T-helper 9 cell (primary cell): ENCODE data around the gene PRAMEF20.
"Not testable (repeated sequence)": the region's sequence is repeated elsewhere in the genome, so short reads cannot be mapped to it uniquely, and the experiment has no call there.

Experiments used
- DNase-seq: peaks from one replicate; pipeline ENCODE4 v3.0.0-alpha.2; 2020
- total RNA-seq, 2 donors: gene quantifications; one replicate each; lab custom pipeline; 2026; lab: John Stamatoyannopoulos, UW

The PRAMEF20 gene
- total RNA-seq, result 0 reads per million in 2 donors

DNA sequence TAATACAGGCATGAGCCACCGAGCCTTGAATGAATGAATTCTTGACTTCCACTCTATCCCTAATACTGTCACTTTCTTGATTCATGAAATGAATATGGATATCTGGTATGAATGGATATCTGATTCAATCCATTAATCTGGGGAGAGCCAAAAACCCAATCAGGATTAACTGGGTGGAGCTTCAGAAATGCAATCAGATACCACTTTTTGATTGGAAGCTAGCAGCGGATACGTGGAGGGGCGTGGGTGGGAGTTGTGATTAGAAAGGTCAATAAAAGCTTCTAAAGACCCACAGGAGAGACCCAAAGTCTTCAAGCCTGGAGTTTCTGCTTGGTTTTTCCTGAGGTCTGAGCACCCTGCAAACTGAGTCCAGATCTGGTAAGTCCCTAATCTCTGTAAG, at the start of gene PRAMEF20:
TSS of gene PRAMEF20 (plus strand) at position 301 of the 400 bp plus-strand sequence. CDS start 5,905 bp downstream, outside the sequence.
- not testable (repeated sequence) for DNase-seq

DNA sequence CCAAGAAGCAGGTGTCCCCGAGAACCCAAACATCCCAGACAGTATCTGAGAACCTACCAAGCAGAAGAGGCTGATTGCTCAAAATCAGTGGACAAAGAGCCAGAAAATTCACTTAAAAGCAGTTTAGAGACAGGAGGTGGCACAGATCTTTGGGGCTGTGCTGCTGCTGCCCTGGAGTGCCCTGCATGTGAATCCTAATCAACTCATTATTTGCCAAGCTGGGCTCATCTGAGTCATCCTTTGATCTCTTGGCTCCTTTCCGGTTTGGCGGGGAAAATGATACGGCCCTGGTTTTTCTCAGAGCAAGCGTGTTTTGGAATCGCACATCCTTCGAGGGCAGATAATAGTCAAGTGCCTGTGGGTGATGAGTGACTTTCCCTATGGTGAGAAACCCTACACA, 47.9 kb upstream of the PRAMEF20 start:
- not testable (repeated sequence) for DNase-seq

DNA sequence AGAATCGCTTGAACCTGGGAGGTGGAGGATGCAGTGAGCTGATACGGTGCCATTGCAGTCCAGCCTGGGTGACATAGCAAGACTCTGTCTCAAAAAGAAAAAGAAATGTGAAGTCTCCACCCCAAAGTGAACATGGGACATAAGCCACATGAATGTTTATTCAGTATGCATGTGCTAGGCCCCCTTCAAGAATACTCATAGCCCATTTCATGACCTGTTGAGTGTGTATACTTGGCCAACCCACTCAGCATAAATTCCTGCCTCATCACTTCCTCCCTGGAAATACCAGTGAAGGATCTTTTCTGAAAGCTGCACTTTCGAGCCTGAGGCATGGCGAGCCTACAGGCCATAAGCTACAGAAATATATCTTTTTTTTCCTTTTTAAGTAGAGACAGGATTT, 45.3 kb upstream of the PRAMEF20 start:
- not testable (repeated sequence) for DNase-seq

DNA sequence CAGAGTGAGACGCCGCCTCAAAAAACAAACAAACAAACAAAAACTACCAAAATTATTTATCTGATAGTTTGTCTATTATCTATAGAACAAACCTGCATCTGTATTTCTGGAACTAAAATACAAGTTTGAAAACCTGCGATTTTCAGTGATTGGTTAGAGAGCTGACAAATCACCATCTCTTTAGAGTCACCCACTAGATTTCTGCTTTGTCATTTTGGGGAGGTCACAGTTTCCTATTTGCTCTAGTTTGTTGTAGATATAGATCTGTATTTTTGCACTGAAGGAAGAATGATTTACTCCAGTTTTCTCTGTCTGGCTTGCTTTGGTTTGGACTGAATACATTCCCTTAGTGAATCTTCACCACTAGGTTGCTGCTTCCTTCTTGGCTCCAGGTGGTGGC, 43.7 kb upstream of the PRAMEF20 start:
- not testable (repeated sequence) for DNase-seq

GRCh38 chr1:13368544-13368943, 41.7 kb upstream of the PRAMEF20 start:
- not testable (repeated sequence) for DNase-seq

- not testable (repeated sequence) for DNase-seq
Observed at GRCh38 chr1:13378983-13379382, 31.3 kb upstream of the PRAMEF20 start.

DNA sequence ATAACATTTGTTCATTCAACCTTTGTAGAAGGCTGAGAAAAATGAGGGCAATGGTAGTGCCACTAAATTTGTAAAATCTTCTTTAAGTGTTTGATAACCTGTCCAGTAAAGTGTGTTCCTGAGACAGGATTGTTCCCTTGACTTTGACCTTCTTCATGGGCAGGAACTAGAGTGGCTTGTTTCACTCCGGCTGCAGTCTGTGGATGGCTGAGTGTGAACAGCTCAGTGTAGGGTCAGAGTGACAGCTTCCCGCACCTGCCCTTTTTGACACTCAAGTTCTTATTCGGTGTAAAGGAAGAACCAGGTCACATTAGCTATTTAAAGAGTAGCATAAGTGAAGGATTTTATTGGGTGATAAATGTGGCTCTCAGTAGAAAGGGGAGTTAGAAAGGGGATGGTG, 29.9 kb upstream of the PRAMEF20 start:
- not testable (repeated sequence) for DNase-seq

DNA sequence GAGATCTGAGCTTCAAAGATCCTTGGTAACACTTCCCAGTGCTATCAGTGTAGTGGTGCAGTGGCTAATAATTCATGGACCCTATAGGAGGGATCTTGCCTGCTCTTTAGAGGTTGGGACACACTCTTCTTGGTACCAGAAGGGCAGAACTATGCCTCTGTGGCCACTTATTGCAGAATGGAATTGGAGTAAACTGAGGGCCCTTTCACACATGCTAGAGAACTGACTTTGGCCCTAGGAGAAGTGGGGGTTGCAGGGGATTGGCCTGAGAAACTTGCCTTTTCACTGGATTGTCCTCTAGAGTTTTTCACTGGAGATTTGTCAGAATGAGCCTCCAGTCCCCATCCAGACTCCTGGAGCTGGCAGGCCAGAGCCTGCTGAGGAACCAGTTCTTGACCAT, 20.9 kb upstream of the PRAMEF20 start, which contains the start of gene PRAMEF17:
TSS of gene PRAMEF17 (plus strand) at position 301 of the 400 bp plus-strand sequence. CDS start at position 327, 26 bp downstream.
- not testable (repeated sequence) for DNase-seq

DNA sequence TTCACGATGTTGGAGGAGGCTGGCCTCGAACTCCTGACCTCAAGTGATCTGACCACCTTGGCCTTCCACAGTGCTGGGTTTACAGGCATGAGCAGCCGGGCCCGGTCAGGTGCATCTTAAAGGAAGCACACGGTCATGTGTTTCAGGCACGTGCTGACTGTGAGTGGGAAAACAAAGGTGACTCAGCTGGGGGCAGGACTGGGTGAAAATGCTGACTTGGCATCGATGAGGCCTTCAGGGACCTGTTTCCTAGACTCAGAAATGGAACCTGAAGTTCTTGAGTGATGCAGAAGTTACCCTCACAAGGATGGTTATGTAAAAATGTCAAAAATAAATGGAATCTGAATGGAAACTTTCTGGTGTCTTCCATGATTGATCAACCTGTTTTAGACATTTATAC, 17.2 kb upstream of the PRAMEF20 start:
- DNase-seq, result not testable (repeated sequence)

GRCh38 chr1:13394761-13395160, 15.5 kb upstream of the PRAMEF20 start:
- DNase-seq, result not testable (repeated sequence)

DNA sequence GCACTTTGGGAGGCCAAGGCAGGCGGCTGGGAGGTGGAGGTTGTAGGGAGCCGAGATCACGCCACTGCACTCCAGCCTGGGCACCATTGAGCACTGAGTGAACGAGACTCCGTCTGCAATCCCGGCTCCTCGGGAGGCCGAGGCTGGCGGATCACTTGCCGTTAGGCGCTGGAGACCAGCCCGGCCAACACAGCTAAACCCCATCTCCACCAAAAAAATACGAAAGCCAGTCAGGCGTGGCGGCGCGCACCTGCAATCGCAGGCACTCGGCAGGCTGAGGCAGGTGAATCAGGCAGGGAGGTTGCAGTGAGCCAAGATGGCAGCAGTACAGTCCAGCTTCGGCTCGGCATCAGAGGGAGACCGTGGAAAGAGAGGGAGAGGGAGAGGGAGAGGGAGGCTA, 14.9 kb upstream of the PRAMEF20 start:
- not testable (repeated sequence) for DNase-seq

GRCh38 chr1:13407811-13408210, 2.4 kb upstream of the PRAMEF20 start:
- DNase-seq, result no peak

DNA sequence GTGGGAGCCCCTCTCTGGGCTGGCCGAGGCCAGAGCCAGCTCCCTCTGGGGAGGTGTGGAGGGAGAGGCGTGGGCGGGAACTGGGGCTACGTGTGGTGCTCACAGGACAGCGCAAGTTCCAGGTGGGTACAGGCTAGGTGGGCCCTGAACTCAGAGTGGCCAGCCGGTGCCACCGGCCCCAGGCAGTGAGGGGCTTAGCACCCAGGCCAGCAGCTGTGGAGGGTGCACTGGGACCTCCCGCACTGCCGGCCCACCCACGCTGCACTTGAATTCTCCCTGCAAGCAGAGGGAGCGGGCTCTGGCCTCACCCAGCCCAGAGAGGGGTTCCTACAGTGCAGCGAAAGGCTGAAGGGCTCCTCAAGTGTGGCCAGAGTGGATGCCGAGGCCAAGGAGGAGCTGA, 20.2 kb downstream of the PRAMEF20 start:
- no peak for DNase-seq

DNA sequence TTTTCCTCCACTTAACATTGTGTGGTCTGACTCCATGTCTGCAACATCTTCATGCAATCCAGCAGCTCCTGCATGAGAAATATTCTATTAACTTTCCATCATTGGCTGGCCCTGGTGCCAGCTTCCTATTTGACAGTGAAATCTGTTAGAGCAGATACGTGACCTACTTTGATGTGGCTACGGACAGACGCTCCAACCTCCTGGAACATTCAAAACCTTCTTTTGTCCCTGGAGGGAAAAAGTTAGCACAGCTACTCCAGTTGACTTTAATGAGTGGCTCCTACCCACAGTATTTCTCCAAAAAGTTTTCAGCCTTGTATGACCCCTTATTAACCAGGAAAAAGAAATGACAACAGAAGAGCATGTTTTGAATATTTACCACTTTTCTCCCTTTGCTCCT, 22.0 kb downstream of the PRAMEF20 start:
- no peak for DNase-seq

GRCh38 chr1:13433694-13434358, 23.6 kb downstream of the PRAMEF20 start:
- DNase-seq, result not testable (repeated sequence)

DNA sequence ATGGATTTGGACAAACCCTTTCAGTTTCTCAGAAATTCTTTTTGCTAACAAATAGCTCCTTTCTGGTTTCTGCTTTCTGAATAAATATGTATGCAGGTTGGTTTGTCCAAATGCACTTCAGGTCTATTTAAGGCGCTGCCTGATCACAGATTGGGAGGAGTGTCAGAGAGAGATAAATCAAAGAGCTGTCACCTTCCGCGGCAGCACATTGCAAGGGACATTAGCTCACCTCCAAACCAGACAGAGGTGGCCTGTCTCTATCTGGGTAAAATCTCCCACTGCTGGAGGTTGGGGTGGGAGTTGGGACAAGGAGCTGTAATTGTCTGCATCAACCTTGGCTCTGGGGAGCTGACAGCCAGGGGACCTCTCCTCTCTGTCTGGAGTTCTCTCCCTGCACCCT, 25.2 kb downstream of the PRAMEF20 start:
- no peak for DNase-seq

GRCh38 chr1:13439104-13439783, 29.0 kb downstream of the PRAMEF20 start:
- DNase-seq, result not testable (repeated sequence)

DNA sequence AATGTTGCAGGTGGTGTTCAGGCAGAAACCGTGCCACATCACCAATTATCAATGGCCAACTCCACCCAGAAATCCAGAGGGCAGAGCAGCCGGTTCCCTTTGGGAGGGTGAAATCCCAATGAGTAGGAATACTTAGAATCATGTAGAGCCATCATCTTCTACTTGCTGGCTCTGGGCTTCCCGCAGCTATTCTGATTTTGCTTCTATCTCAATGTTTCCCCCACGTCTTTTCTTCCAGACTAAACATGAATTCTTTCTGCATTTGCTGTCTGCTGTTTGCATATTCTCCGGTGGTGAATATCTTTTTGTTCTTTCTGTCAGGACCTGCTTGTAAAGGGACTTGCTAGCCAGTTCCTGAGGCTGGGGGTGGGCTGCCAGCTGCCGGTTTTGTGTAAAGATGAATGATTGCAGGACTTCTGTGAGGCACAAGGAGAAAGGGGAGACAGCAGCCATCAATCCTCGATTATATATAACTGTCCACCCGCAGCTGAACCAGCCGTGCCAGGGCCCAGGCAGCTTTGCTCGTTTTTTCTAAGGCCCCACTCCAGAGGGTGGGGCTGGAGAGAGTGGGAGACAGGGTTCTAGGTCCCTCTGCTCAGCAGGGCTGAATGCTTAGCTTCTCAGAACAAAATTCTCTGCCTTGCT, 33.2 kb downstream of the PRAMEF20 start:
- DNase-seq, result no peak

DNA sequence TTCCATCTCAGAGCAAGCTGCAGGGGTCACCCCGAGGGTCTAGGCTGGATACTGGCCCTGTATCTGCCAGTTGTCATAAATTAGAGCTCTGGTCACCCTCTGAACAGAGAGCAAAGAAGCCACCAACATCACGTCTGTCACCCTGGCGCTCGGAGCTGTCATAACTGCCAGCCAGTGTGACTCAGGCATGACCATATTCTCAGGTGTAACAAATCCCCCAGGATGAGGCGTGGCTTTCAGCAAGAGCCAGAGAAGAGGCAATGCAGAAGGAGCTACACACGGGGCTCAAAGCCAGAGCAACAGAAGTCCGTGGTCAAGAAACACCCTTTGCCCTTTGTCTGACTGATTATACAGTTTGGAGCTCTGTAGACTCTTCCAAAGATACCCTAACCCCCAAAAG, 40.0 kb downstream of the PRAMEF20 start:
- no peak for DNase-seq

DNA sequence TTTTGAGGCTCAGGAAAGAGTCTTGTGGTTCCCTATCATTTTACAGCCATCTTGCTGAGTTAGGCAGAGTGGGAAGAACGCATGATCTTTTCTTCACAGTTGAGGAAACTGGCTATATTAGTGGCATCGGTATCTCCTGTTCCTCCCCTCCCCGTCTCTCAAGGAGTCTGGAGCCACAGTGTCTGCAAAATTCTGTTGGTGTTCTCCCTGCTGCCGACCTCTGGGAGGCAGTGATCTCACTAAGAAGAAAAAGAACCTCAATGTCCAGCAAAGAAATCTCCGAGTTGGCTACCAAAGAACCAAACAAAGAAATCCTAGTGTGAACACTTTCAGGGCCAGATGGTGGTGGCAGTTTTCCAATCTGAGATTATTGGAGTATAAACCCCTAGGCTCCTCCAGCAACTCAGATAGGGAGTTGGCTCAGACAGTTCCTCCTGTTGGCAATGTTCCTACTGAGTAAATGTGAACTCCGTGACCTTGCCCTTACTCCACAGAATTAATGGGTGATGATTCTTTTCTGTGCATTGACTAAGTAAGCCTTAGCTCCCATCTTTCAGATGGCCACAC, 41.2 kb downstream of the PRAMEF20 start:
- DNase-seq, result no peak

DNA sequence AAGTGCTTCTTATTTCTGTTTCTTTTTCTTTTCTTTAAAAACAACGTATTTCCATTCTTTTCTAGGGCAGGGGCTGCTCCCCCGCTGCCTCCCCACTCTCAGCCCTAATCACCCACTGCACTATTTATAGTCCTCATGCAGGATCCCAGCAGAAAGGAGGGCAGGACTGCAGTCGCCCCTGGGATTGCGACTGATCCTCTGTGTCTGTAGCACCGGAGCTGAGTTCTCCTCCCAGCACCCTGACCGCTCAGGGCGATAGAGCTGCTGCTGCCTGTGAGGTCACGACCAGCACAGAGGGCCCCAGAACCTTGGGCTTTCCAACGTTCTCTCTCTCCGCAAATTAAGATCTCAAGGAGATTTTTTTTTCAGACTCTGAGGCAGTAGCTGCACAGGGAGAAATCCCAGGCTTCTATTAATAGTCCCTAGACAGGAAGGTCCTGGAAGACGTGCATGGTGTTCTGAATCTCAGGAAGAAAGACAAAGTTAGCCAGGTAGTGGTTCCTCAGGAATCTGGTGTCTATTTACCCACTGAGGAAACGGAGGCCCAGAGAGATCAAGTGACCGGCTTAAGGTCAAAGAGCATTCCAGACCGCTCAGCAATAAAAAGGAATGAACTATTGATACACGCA, 46.8 kb downstream of the PRAMEF20 start:
- no peak for DNase-seq

DNA sequence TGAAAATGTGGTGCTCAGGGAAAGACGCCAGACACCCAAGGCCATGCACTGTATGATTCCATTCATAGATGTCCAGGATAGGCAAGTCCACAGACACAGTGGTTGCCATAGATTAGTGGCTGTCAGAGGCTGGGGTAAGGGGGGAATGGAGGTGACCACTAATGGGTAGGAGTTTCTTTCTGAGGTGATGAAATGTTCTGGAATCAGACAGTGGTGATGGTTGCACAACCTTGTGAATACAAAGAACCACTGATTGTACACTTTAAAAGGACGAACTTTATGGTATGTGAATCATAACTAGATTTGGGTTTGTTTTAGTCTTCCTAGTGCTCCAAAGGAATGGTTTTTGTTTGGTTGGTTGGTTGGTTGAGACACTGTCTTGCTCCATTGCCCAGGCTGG, 51.7 kb downstream of the PRAMEF20 start:
- no peak for DNase-seq

DNA sequence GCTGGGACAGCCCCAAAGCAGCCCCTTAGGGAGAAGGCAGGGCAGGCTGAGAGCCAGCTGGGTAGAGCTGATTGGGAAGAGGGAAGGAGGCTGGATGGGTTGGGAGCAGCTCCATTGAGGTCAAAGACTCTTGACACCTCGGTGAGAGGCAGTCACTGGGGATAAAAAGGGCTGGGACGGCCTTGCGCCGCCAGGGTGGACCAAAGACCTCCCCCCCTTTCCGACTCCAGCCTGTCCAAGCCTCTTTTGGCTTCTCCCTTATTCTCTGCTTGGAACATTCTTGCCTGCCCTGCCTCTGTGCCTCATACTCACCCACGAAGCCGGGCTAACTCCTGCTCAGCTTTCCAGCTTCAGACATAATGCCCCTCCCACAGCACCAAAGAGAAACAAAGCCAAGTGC, 52.4 kb downstream of the PRAMEF20 start:
- DNase-seq, result no peak
